ENCODE results near the gene SNORC.

DNA sequence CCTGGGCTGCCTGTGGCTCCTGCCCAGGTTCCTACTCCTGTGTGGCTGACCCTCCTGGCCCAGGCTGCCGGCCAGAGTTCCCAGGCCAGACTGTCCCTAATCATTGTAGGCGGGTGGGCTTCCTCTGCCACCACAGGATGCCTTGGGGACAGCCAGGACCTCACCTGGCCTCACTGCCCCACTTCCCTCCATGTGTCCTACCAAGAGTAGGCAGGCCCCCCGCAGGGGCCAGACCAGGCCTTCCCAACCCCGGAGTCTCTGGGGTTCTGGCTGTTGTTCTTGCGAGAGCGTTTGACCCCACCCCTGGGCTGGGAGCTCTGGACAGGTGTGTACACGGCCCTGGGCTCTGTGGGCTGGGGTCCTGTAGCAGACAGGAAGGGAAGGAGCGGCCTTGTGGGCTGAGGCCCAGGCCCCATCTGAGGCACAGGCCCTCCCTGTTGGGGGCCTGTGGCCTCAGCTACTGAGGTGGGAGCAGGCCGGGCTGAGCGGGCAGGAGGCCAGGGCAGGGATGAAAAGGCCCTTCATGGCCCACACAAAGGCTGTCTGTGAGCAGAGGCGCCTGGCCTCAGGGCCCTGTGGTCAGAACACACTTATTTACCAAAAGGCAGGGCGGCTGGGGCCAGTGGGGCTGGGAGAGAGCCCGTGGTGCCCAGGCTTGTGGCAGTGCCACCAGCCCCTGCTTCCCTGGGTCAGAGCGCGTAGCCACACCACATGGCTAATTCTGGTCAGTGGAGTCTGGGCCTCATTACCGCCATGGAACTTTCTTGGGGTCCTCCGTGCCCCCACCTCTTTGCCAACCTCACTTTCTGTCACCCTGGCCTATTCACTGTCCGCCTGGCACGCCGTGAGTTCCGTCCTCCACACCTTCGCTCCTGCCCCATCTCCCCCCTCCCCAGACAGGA is 2.0 kb downstream of the SNORC start:
- TF ChIP-seq, protein P1, sequence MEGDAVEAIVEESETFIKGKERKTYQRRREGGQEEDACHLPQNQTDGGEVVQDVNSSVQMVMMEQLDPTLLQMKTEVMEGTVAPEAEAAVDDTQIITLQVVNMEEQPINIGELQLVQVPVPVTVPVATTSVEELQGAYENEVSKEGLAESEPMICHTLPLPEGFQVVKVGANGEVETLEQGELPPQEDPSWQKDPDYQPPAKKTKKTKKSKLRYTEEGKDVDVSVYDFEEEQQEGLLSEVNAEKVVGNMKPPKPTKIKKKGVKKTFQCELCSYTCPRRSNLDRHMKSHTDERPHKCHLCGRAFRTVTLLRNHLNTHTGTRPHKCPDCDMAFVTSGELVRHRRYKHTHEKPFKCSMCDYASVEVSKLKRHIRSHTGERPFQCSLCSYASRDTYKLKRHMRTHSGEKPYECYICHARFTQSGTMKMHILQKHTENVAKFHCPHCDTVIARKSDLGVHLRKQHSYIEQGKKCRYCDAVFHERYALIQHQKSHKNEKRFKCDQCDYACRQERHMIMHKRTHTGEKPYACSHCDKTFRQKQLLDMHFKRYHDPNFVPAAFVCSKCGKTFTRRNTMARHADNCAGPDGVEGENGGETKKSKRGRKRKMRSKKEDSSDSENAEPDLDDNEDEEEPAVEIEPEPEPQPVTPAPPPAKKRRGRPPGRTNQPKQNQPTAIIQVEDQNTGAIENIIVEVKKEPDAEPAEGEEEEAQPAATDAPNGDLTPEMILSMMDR (IDR thresholded peaks at IDR 0.05 in 8 of 11, conservative IDR thresholded peaks at IDR 0.05 in 3 of 11) = no peak
- TF ChIP-seq POLR2AphosphoS5 (IDR thresholded peaks at IDR 0.05) (no peak), POLR2A (IDR thresholded peaks at IDR 0.05) (no peak)
